Activated CD8-positive, alpha-beta T cell treated with anti-CD3 and anti-CD28 coated beads for 36 hours (primary cell): ENCODE results near the gene EFEMP1. TPM values are rescaled to one million over a fixed set of nuclear protein-coding genes. Genes with fewer than 3 reads are reported as not detected.

Experiments used
- ATAC-seq: fragments of 200-7000 bp; cut with Tn5 transposase; one replicate; pipeline ENCODE4 v1.10.0; 2021; ENCODE audit warnings: mild to moderate bottlenecking, moderate library complexity
- CTCF ChIA-PET: fragments of 350-600 bp; sonication (Branson Sonifier 250); formaldehyde crosslinking; loops from one replicate; lab custom pipeline; 2021; ENCODE audit warnings: antibody characterized with exemption; lab: Charles Lee
- POLR2A ChIA-PET: fragments of 350-600 bp; sonication (Branson Sonifier 250); formaldehyde crosslinking; loops from one replicate; lab custom pipeline; 2021; ENCODE audit warnings: antibody characterized with exemption; lab: Charles Lee
- DNase-seq: peaks from one replicate; pipeline ENCODE4 v3.0.0-alpha.2; 2020
- H3K27ac Mint-ChIP-seq: one replicate; pipeline ENCODE4 v1.8.0; 2021; ENCODE audit warnings: mild to moderate bottlenecking, mixed read lengths
- H3K27me3 Mint-ChIP-seq: one replicate; pipeline ENCODE4 v1.8.0; 2021; ENCODE audit warnings: mixed read lengths
- H3K36me3 Mint-ChIP-seq: one replicate; pipeline ENCODE4 v1.8.0; 2021; ENCODE audit warnings: low read depth, mixed read lengths
- H3K4me1 Mint-ChIP-seq: one replicate; pipeline ENCODE4 v1.8.0; 2021; ENCODE audit warnings: low read depth, mixed read lengths
- H3K4me3 Mint-ChIP-seq: one replicate; pipeline ENCODE4 v1.8.0; 2021; ENCODE audit warnings: mild to moderate bottlenecking, moderate library complexity, mixed read lengths
- H3K9me3 Mint-ChIP-seq: one replicate; pipeline ENCODE4 v1.8.0; 2021; ENCODE audit warnings: mixed read lengths
- CTCF ChIP-seq: fragments of 200-600 bp; IDR thresholded peaks from one replicate; pipeline ENCODE4 v1.8.0; 2022; ENCODE audit warnings: antibody characterized with exemption, mild to moderate bottlenecking
- intact Hi-C: fragments of 100-400 bp; cut with micrococcal nuclease; formaldehyde crosslinking; loops from one replicate; pipeline ENCODE4 v1.10.0; 2022
- total RNA-seq, 2 experiments: library from RNA; stranded (reverse); gene quantifications; one replicate each; pipeline ENCODE4 v1.2.3, GENCODE V29; 2021

Gene EFEMP1
- total RNA-seq, 2 experiments from 2014 or later, result not detected

- Mint-ChIP-seq H3K4me3 (no peak overlapping the region), H3K36me3 (no peaks in the 10 kb centered on the region), H3K27ac (no peak overlapping the region), H3K9me3 (no peaks in the 10 kb centered on the region), H3K27me3 (no peaks in the 10 kb centered on the region), H3K4me1 (no peaks in the 10 kb centered on the region)
- ATAC-seq (no peak), DNase-seq (no peak)
- ChIA-PET CTCF (interaction anchor here (0.6 kb wide), 1 partner anchor 49 kb away, joined by 3 read pairs; no protein-coding TSS in a partner anchor), POLR2A (no interaction called here)
- intact Hi-C loops, result no loop called here
- TF ChIP-seq CTCF, result no peak
These were observed 48.0 kb downstream of the EFEMP1 start for GRCh38 chr2:55875434-55876135.

GRCh38 chr2:55874338-55874737, 49.2 kb downstream of the EFEMP1 start:
- no peaks in the 10 kb centered on the region for H3K36me3 Mint-ChIP-seq
- CTCF ChIA-PET, result interaction anchor here (1.4 kb wide), 1 partner anchor 156 kb away, joined by 5 read pairs; no protein-coding TSS in a partner anchor

GRCh38 chr2:55871637-55872036, 51.9 kb downstream of the EFEMP1 start:
- TF ChIP-seq CTCF, result no peak

More at GRCh38 chr2:55874338-55874737, 49.2 kb downstream of the EFEMP1 start:
- TF ChIP-seq CTCF, result no peak
- Mint-ChIP-seq H3K27me3 (no peaks in the 10 kb centered on the region), H3K4me3 (no peak overlapping the region), H3K27ac (no peak overlapping the region), H3K4me1 (no peaks in the 10 kb centered on the region), H3K9me3 (no peaks in the 10 kb centered on the region)
- DNase-seq (no peak), ATAC-seq (no peak)
- POLR2A ChIA-PET, result no interaction called here
- intact Hi-C loops, result no loop called here

GRCh38 chr2:55869637-55870325, 53.8 kb downstream of the EFEMP1 start:
- ATAC-seq (no peak), DNase-seq (no peak)
- H3K4me3 Mint-ChIP-seq, result no peak overlapping the region
- no peak for TF ChIP-seq CTCF
- no peak overlapping the region for H3K27ac Mint-ChIP-seq
- ChIA-PET CTCF (no interaction called here), POLR2A (no interaction called here)
- no peaks in the 10 kb centered on the region for H3K36me3 Mint-ChIP-seq
- intact Hi-C loops, result no loop called here
- peaks cover 2% of the 10 kb centered on the region for H3K27me3 Mint-ChIP-seq
- no peaks in the 10 kb centered on the region for H3K4me1 Mint-ChIP-seq
- no peaks in the 10 kb centered on the region for H3K9me3 Mint-ChIP-seq

More at GRCh38 chr2:55871637-55872036, 51.9 kb downstream of the EFEMP1 start:
- ChIA-PET CTCF (no interaction called here), POLR2A (no interaction called here)
- H3K9me3 Mint-ChIP-seq, result no peaks in the 10 kb centered on the region
- H3K36me3 Mint-ChIP-seq, result no peaks in the 10 kb centered on the region
- H3K27me3 Mint-ChIP-seq, result peaks cover 2% of the 10 kb centered on the region
- H3K27ac Mint-ChIP-seq, result no peak overlapping the region
- H3K4me3 Mint-ChIP-seq, result no peak overlapping the region
- intact Hi-C loops, result no loop called here
- no peak for ATAC-seq
- H3K4me1 Mint-ChIP-seq, result no peaks in the 10 kb centered on the region
- no peak for DNase-seq
